Nasal cavity respiratory epithelium epithelial cell of viscerocranial mucosa (primary cell): Measurements from ENCODE around the gene OTUD7B. TPM values are rescaled to one million over a fixed set of nuclear protein-coding genes. Genes with fewer than 3 reads are reported as not detected.

Source experiments
- total RNA-seq: library from RNA; depleted of rRNA; stranded (reverse); fragments of >200 nt; gene quantifications from 2 replicates; pipeline ENCODE4 v1.2.3, GENCODE V29; 2014

OTUD7B gene
- 19.5 and 24.9 TPM in 2 replicates for total RNA-seq

GRCh38 chr1:150010393-150011115 lies at the start of gene OTUD7B:
TSS of gene OTUD7B (minus strand) at chr1:150010726. CDS start at chr1:149977510, 33,216 bp downstream.

GRCh38 chr1:149936170-149936991 lies 74.1 kb downstream of the OTUD7B start, which contains the start of gene MTMR11:
TSS of gene MTMR11 (minus strand) at chr1:149936879. CDS start at chr1:149936647, 232 bp downstream.

GRCh38 chr1:149927563-149928400 lies 82.7 kb downstream of the OTUD7B start, which contains the start of gene SF3B4:
TSS of gene SF3B4 (minus strand) at chr1:149927803. CDS start at chr1:149927759, 44 bp downstream.

GRCh38 chr1:149917571-149918144 lies 92.9 kb downstream of the OTUD7B start, which contains the start of gene SV2A:
TSS of gene SV2A (minus strand) at chr1:149917844. CDS start at chr1:149913840, 4,004 bp downstream.

GRCh38 chr1:149899460-149900284 lies 110.9 kb downstream of the OTUD7B start, which contains the start of gene BOLA1:
TSS of gene BOLA1 (plus strand) at chr1:149899568. CDS start at chr1:149900060, 492 bp downstream.

Other genes starting within 250 kb of the OTUD7B start
- not detected in 2 replicates for gene FCGR1A, start 228.0 kb downstream of the OTUD7B start, total RNA-seq
- 9.9 and 19.5 TPM in 2 replicates for gene BOLA1, start 111.2 kb downstream of the OTUD7B start, total RNA-seq
- gene SV2A, start 92.9 kb downstream of the OTUD7B start, total RNA-seq: 0.34 and 0.36 TPM in 2 replicates
- gene SF3B4, start 82.9 kb downstream of the OTUD7B start, total RNA-seq: 15.0 and 20.9 TPM in 2 replicates
- gene MTMR11, start 73.8 kb downstream of the OTUD7B start, total RNA-seq: 1.7 and 3.1 TPM in 2 replicates
- 22.2 and 32.2 TPM in 2 replicates for gene VPS45, start 57.0 kb upstream of the OTUD7B start, total RNA-seq
- gene PLEKHO1, start 139.2 kb upstream of the OTUD7B start, total RNA-seq: 5.8 and 6.0 TPM in 2 replicates
- 15.7 and 16.2 TPM in 2 replicates for gene ANP32E, start 225.4 kb upstream of the OTUD7B start, total RNA-seq
- gene CA14, start 247.0 kb upstream of the OTUD7B start, total RNA-seq: not detected in 2 replicates